Liver (tissue), 3 donors: ENCODE measurements around the gene ZFYVE28.

ENCODE experiments used
- EGR1 ChIP-seq, 2 donors: IDR thresholded peaks; 2 replicates each; pipeline ENCODE4 v1.6.1; 2016 to 2018; ENCODE audit warnings: antibody characterized with exemption in 2 of 2, low read depth in 2 of 2
- FOXA1 ChIP-seq: IDR thresholded peaks from 2 replicates; pipeline ENCODE4 v1.6.1; 2016; ENCODE audit warnings: antibody characterized with exemption
- HNF4G ChIP-seq: IDR thresholded peaks from 2 replicates; pipeline ENCODE4 v1.6.1; 2016; ENCODE audit warnings: antibody characterized with exemption
- NR2F2 ChIP-seq: IDR thresholded peaks from 2 replicates; pipeline ENCODE4 v1.6.1; 2016; ENCODE audit warnings: antibody characterized with exemption
- RAD21 ChIP-seq, 2 donors: IDR thresholded peaks; 2 replicates each; pipeline ENCODE4 v1.6.1; 2016; ENCODE audit warnings: antibody characterized with exemption in 2 of 2, mild to moderate bottlenecking in 2 of 2
- RXRA ChIP-seq, 2 donors: IDR thresholded peaks; 2 replicates each; pipeline ENCODE4 v1.6.1; 2017 to 2018; ENCODE audit warnings: antibody characterized with exemption in 2 of 2, mild to moderate bottlenecking in 1 of 2
- TAF1 ChIP-seq: conservative IDR thresholded peaks from 2 replicates; pipeline ENCODE4 v1.6.1; 2016; ENCODE audit warnings: antibody characterized with exemption, mild to moderate bottlenecking
- YY1 ChIP-seq: IDR thresholded peaks from 2 replicates; pipeline ENCODE4 v1.6.1; 2016; ENCODE audit warnings: antibody characterized with exemption, mild to moderate bottlenecking
- TF ChIP-seq, protein P1 (sequence below): fragments of 150-350 bp; IDR thresholded peaks from 2 replicates; pipeline ENCODE4 v1.5.1; 2017; ENCODE audit warnings: improper control_type of control experiment, low read depth, low read length; ENCODE audit not compliant: missing input control
- TF ChIP-seq, protein P2 (sequence below): IDR thresholded peaks from 2 replicates; pipeline ENCODE4 v1.6.1; 2016; ENCODE audit warnings: antibody characterized with exemption, mild to moderate bottlenecking
- TF ChIP-seq, protein P3 (sequence below): IDR thresholded peaks from 2 replicates; pipeline ENCODE4 v1.6.1; 2016; ENCODE audit warnings: antibody characterized with exemption
- TF ChIP-seq, protein P4 (sequence below): IDR thresholded peaks from 2 replicates; pipeline ENCODE4 v1.6.1; 2016; ENCODE audit warnings: antibody characterized with exemption
- donor health status: healthy.
- donor health status: healthy.

DNA sequence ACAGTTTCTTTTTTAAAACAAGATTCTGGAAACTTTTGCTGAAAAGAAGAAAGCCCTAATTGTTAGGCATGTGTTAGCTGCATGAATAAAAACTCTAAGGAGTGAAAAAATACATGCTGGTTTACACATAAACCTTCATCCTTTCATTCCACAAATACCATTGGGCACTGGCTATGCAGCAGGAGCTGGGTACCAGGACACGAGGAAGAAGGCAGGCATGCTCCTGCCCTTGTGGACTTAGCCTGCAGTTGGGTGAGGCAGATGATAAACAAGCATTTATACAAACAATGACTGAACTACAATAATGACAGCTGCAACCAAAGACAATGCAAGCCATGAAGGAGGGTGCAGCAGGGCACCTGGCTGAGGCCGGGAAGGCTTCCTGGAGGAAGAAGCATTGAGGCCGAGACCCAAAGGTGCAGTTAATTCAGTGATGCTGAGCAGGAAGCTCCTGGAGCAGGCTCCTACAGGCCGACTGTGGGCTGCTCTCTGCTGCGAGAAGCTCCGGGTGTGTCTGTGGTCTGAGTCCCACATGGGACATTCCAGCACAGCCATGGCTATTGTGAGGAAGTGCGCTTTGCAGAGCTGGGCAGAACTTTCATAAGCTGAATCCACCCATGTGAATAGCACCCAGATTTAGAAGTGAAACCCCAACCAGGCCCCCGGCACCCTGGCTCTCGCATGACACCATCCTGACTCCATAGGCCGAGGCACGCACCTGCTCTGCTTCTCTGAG lies 112.5 kb downstream of the ZFYVE28 start:
- TF ChIP-seq, protein P1, sequence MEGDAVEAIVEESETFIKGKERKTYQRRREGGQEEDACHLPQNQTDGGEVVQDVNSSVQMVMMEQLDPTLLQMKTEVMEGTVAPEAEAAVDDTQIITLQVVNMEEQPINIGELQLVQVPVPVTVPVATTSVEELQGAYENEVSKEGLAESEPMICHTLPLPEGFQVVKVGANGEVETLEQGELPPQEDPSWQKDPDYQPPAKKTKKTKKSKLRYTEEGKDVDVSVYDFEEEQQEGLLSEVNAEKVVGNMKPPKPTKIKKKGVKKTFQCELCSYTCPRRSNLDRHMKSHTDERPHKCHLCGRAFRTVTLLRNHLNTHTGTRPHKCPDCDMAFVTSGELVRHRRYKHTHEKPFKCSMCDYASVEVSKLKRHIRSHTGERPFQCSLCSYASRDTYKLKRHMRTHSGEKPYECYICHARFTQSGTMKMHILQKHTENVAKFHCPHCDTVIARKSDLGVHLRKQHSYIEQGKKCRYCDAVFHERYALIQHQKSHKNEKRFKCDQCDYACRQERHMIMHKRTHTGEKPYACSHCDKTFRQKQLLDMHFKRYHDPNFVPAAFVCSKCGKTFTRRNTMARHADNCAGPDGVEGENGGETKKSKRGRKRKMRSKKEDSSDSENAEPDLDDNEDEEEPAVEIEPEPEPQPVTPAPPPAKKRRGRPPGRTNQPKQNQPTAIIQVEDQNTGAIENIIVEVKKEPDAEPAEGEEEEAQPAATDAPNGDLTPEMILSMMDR = no peak
- TF ChIP-seq HNF4G (no peak), FOXA1 (no peak), NR2F2 (no peak), YY1 (no peak), TAF1 (no peak), RXRA (IDR thresholded peaks at IDR 0.05) (no peak), EGR1 (IDR thresholded peaks at IDR 0.05; ENCODE audit: low read depth in 2 of 2) (no peak), RAD21 (IDR thresholded peaks at IDR 0.05) (no peak)
- TF ChIP-seq, protein P2, sequence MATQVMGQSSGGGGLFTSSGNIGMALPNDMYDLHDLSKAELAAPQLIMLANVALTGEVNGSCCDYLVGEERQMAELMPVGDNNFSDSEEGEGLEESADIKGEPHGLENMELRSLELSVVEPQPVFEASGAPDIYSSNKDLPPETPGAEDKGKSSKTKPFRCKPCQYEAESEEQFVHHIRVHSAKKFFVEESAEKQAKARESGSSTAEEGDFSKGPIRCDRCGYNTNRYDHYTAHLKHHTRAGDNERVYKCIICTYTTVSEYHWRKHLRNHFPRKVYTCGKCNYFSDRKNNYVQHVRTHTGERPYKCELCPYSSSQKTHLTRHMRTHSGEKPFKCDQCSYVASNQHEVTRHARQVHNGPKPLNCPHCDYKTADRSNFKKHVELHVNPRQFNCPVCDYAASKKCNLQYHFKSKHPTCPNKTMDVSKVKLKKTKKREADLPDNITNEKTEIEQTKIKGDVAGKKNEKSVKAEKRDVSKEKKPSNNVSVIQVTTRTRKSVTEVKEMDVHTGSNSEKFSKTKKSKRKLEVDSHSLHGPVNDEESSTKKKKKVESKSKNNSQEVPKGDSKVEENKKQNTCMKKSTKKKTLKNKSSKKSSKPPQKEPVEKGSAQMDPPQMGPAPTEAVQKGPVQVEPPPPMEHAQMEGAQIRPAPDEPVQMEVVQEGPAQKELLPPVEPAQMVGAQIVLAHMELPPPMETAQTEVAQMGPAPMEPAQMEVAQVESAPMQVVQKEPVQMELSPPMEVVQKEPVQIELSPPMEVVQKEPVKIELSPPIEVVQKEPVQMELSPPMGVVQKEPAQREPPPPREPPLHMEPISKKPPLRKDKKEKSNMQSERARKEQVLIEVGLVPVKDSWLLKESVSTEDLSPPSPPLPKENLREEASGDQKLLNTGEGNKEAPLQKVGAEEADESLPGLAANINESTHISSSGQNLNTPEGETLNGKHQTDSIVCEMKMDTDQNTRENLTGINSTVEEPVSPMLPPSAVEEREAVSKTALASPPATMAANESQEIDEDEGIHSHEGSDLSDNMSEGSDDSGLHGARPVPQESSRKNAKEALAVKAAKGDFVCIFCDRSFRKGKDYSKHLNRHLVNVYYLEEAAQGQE = no peak
- TF ChIP-seq, protein P3, sequence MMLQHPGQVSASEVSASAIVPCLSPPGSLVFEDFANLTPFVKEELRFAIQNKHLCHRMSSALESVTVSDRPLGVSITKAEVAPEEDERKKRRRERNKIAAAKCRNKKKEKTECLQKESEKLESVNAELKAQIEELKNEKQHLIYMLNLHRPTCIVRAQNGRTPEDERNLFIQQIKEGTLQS = no peak
- TF ChIP-seq, protein P4, sequence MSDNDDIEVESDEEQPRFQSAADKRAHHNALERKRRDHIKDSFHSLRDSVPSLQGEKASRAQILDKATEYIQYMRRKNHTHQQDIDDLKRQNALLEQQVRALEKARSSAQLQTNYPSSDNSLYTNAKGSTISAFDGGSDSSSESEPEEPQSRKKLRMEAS = no peak
